Endodermal cell (in vitro differentiated cells): Measurements from ENCODE around the gene C3. TPM values are rescaled to one million over a fixed set of nuclear protein-coding genes. Genes with fewer than 3 reads are reported as not detected.

Source experiments
- DNase-seq: peaks from one replicate; pipeline ENCODE4 v3.0.0-alpha.2; 2017
- H3K27ac ChIP-seq: 2 replicates; pipeline ENCODE4 v1.5.1; 2013; ENCODE audit warnings: mild to moderate bottlenecking, low read depth, low read length, moderate library complexity
- H3K27me3 ChIP-seq: 2 replicates; pipeline ENCODE4 v1.6.1; 2013; ENCODE audit warnings: mild to moderate bottlenecking, low read length, moderate library complexity; ENCODE audit not compliant: insufficient read depth, control insufficient read depth, poor library complexity, severe bottlenecking
- H3K36me3 ChIP-seq: 2 replicates; pipeline ENCODE4 v1.7.0; 2013; ENCODE audit warnings: mild to moderate bottlenecking, low read length, moderate library complexity; ENCODE audit not compliant: control insufficient read depth, insufficient read depth
- H3K4me1 ChIP-seq: one replicate; pipeline ENCODE4 v1.7.0; 2013; ENCODE audit warnings: low read length; ENCODE audit not compliant: control insufficient read depth, insufficient read depth
- H3K4me3 ChIP-seq: 2 replicates; pipeline ENCODE4 v1.5.1; 2013; ENCODE audit warnings: mild to moderate bottlenecking, low read length, moderate library complexity
- H3K9ac ChIP-seq: 2 replicates; pipeline ENCODE4 v1.6.1; 2013; ENCODE audit warnings: mild to moderate bottlenecking, low read length, moderate library complexity; ENCODE audit not compliant: poor library complexity, severe bottlenecking; ENCODE audit errors: extremely low read depth
- H3K9me3 ChIP-seq: 2 replicates; pipeline ENCODE4 v1.6.1; 2013; ENCODE audit warnings: mild to moderate bottlenecking, low read length, moderate library complexity; ENCODE audit not compliant: control insufficient read depth
- H3K27ac Mint-ChIP-seq: 2 replicates; pipeline ENCODE4 v1.8.0; 2020; ENCODE audit warnings: mixed read lengths
- H3K27me3 Mint-ChIP-seq: 2 replicates; pipeline ENCODE4 v1.8.0; 2021; ENCODE audit warnings: mild to moderate bottlenecking, mixed read lengths; ENCODE audit not compliant: insufficient read depth
- H3K36me3 Mint-ChIP-seq: 2 replicates; pipeline ENCODE4 v1.8.0; 2020; ENCODE audit warnings: low read depth, mixed read lengths
- H3K4me1 Mint-ChIP-seq: 2 replicates; pipeline ENCODE4 v1.8.0; 2020; ENCODE audit warnings: mixed read lengths
- H3K4me3 Mint-ChIP-seq: 2 replicates; pipeline ENCODE4 v1.8.0; 2020; ENCODE audit warnings: mild to moderate bottlenecking, moderate library complexity, mixed read lengths
- H3K9me3 Mint-ChIP-seq: 2 replicates; pipeline ENCODE4 v1.8.0; 2020; ENCODE audit warnings: mild to moderate bottlenecking, mixed read lengths
- CTCF ChIP-seq: fragments of 200-600 bp; sonication (generic); conservative IDR thresholded peaks from 2 replicates; pipeline ENCODE4 v1.5.0; 2021; ENCODE audit warnings: antibody characterized with exemption, mild to moderate bottlenecking
- WGBS, 2 experiments: methylation state at CpG; one replicate each; pipeline versions ENCODE4 v1.1.5 to v1.1.7; 2013; ENCODE audit warnings: missing lambda C conversion rate in 2 of 2, mixed read lengths in 1 of 2; ENCODE audit not compliant: insufficient coverage in 1 of 2, insufficient read length in 1 of 2; 5-methylcytosine and 5-hydroxymethylcytosine counted together
- total RNA-seq, 2 donors: library from RNA; stranded (reverse); fragmentation: NEBNext Ultra II Directional in 1 of 2; extraction: Animal tissue kit (Norgen Biotek cat#: 25700) in 1 of 2; gene quantifications; 2 replicates in 1 of 2; 3 replicates in 1 of 2; pipeline ENCODE4 v1.2.1, GENCODE V29; 2021

The C3 gene
- total RNA-seq, 2 donors from 2014 or later: 13.7 to 23.5 TPM

DNA sequence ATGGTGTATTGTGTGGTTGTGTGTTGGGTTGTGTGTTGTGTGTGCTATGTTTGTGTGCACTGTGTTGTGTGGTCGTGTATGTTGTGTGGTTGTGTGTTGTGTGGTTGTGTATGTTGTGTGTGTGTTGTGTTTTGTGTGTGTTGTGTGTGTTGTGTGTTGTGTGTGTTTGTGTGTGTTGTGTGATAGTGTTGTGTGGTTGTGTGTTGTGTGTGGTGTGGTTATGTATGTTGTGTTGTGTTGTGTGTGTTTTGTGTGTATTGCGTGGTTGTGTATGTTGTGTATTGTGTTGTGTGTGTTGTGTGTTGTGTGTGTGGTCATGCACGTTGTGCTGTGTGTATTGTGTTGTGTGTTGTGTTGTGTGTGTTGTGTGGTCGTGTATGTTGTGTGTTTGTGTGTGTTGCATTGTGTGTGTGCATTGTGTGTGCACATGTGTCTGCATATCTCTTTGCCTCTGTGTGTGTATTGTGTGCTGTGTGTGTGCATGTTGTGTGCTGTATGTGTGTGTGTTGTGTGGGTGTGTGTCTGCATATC is 2.9 kb downstream of the C3 start:
- H3K27ac ChIP-seq: no peak overlapping the region
- no peaks in the 10 kb centered on the region for H3K36me3 Mint-ChIP-seq
- H3K4me1 ChIP-seq: no peaks in the 10 kb centered on the region
- no peak overlapping the region for H3K9ac ChIP-seq
- no peak overlapping the region for H3K27ac Mint-ChIP-seq
- TF ChIP-seq CTCF: no peak
- H3K9me3 ChIP-seq: peaks cover 5% of the 10 kb centered on the region
- H3K27me3 ChIP-seq: no peaks in the 10 kb centered on the region
- H3K36me3 ChIP-seq: no peaks in the 10 kb centered on the region
- H3K4me3 Mint-ChIP-seq: no peak overlapping the region
- peaks cover 7% of the 10 kb centered on the region for H3K27me3 Mint-ChIP-seq
- no peak overlapping the region for H3K4me3 ChIP-seq
- peaks cover 10% of the 10 kb centered on the region for H3K9me3 Mint-ChIP-seq
- no peak for DNase-seq
- H3K4me1 Mint-ChIP-seq: no peaks in the 10 kb centered on the region
- WGBS, 2 experiments: 80% methylated on average over 4 of the region's 4 CpGs; no CpG with 5 or more reads in 1 of the 2 experiments

DNA sequence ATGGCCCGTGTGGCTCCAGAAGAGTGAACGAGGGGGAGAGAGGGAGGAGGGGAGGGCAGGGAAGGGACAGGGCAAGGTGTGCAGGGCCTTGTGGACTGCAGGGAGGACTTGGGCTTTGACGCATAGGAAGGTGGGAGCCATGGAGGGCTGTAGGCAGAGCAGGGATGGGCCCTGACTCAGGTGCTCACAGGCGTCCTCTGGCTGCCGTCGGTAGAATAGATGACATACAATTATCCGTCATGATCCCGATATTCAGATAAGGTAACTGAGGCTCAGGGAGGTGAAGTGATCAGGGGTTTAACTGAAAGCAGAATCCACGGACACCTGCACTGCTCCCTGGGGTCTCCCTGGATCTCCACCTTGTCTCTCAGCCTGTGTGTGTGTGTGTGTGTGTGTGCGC is 3.4 kb downstream of the C3 start:
- peaks cover 10% of the 10 kb centered on the region for H3K9me3 Mint-ChIP-seq
- no peak overlapping the region for H3K4me3 Mint-ChIP-seq
- no peak overlapping the region for H3K27ac ChIP-seq
- H3K36me3 Mint-ChIP-seq: no peaks in the 10 kb centered on the region
- WGBS, 2 experiments: 53 to 82% methylated on average over 3 to 10 of the region's 10 CpGs
- no peaks in the 10 kb centered on the region for H3K36me3 ChIP-seq
- H3K27ac Mint-ChIP-seq: no peak overlapping the region
- peaks cover 5% of the 10 kb centered on the region for H3K9me3 ChIP-seq
- no peaks in the 10 kb centered on the region for H3K4me1 ChIP-seq
- no peaks in the 10 kb centered on the region for H3K4me1 Mint-ChIP-seq
- H3K4me3 ChIP-seq: no peak overlapping the region
- peak; percentile 52 for DNase-seq
- no peak overlapping the region for H3K9ac ChIP-seq
- peaks cover 11% of the 10 kb centered on the region for H3K27me3 Mint-ChIP-seq
- peak; percentile 54 for TF ChIP-seq CTCF
- no peaks in the 10 kb centered on the region for H3K27me3 ChIP-seq

DNA sequence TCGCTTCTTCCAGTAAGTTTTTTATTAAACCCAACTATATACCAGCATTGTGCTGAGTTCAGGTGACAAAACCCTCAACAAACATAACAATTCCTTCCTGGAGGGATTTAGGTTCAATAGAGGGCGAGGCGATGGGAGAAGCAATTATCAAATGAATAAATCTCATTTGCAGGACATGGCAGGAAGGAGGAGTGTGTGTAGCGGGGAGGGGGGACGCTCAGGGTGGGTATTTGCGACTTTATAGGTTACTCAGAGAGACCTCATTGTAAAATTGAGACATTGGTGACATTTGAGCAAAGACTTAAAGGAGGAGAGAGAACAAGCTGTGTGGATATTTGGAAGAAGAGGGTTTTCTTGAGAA is 3.9 kb downstream of the C3 start:
- no peaks in the 10 kb centered on the region for H3K27me3 ChIP-seq

More for the DNA sequence above, 3.9 kb downstream of the C3 start:
- Mint-ChIP-seq H3K9me3 (peaks cover 10% of the 10 kb centered on the region), H3K27ac (no peak overlapping the region), H3K36me3 (no peaks in the 10 kb centered on the region), H3K4me3 (no peak overlapping the region), H3K4me1 (no peaks in the 10 kb centered on the region), H3K27me3 (peaks cover 13% of the 10 kb centered on the region)
- H3K36me3 ChIP-seq: no peaks in the 10 kb centered on the region
- H3K4me3 ChIP-seq: no peak overlapping the region
- WGBS, 2 experiments: 56 to 66% methylated on average over 4 to 6 of the region's 6 CpGs
- H3K27ac ChIP-seq: no peak overlapping the region
- peaks cover 5% of the 10 kb centered on the region for H3K9me3 ChIP-seq
- no peak for DNase-seq
- no peaks in the 10 kb centered on the region for H3K4me1 ChIP-seq
- H3K9ac ChIP-seq: no peak overlapping the region
- TF ChIP-seq CTCF: no peak
